HG02970 (cell line): ENCODE results near the gene LIME1.
"Not testable (repeated sequence)": the region's sequence is repeated elsewhere in the genome, so short reads cannot be mapped to it uniquely, and the experiment has no call there.

Experiments
- ATAC-seq: cut with Tn5 transposase; IDR thresholded peaks from one replicate; pipeline ENCODE4 v1.9.1; 2021; ENCODE audit warnings: mild to moderate bottlenecking, moderate library complexity, moderate number of reproducible peaks; ENCODE audit not compliant: unreplicated experiment, low FRiP score

The LIME1 gene

DNA sequence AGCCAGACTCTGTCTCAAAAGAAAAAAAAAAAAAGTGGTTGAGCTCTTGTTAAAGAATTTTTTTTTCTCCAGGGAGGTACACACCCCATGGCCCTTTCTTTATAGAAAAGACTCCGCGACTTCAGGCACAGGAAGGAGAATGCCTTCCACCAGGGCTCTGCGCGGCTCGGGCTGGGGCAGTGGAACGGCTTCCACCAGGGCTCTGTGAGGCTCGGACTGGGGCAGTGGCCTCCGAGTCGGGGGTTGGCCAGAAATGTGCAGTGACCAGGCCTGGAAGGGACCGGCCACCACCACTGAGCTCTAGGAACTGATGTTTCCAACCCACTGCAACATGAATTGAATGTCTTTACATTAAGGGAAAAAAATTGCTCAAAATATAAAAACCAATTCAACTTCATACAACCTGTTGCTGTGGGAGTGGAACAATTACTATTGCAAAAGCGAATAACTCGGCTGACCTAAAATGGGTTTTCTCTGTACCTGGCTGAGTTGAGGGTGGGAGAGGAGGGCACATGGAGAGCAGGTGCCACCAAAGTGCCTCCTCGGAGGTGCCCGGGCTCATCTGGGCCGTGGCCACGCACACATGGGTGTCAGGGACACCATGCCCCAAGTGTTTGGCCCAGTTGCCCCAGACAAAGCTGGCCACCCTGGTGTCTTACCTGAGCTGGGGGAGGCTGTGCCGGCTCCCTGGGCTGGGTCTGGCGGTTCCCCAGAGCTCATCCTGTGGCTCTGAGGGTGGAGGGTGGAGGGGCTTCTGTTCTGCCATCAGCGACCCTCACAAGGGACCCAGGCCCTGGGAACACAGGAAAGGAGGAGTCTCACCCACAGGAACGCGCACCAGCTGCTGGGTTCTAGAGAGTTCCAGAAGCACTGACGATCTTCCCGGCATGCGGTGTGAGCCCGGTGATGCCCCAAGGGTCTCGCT lies 32.4 kb downstream of the LIME1 start:
- no peak for ATAC-seq

- no peak for ATAC-seq
Observed at GRCh38 chr20:63769891-63770474, 33.5 kb downstream of the LIME1 start.

DNA sequence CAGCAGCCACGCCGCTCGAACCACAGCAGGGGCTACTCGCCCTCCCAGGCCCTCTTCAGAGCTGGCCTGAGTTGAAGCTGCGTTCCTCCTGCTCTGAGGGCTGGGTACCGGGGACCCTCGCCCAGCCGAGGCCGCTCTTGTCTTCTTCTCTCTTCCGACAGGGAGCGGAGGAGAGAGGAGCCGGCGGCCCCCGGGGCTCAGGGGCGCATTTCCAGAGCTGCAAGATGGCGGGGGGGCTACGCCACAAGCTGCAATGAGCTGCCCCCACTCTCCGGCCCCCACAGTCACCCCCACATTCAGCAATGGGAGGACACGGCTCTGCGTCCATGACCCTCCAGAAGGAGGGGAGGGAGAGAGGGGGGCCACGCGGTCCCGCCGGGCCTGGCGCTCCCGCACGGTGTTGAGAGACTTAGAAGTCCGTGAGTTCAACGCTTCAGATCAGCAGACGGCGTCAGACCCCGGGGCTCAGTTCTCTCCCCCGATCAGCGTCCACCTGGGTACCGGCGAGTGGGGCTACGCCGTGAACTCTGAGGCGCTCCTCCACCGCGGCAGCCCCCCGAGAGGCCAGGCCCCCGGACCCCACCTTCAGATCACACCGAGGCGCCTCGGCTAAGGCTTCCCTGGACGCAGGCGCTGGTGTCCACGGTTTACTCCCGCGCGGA lies 34.7 kb downstream of the LIME1 start:
- no peak for ATAC-seq

DNA sequence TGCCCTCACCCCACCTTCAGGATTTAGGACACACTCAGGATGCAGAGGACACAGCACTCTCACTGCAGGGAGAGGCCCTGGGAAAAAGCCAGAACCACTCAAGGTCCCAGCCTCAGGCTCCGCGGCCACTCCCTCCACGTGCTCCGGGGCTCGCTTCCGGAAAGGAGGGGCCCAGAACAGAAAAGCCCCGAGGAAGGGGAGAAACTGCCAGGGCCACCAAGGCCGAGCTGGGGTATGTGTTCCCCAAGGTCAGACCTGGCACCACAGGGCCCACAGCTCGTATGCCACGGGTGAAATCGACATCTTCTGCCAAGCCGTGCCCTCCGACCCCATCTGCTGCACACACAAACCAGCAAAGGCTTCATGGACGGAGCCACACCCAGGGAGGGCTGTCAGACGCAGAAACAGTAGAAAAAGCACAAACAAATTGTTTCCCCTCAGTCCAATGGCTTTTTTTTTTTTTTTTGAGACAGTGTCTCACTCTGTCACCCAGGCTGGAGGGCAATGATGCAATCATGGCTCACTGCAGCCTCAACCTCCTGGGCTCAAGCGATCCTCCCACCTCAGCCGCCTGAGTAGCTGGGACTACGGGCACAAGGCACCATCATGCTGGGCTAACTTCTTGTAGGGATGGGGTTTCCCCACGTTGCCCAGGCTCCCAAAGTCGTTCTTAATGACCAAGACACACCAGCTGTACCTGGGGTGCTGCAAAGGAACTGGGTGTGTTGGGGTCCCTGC lies 36.5 kb downstream of the LIME1 start:
- no peak for ATAC-seq

- ATAC-seq = no peak
Observed at GRCh38 chr20:63773571-63774241, 37.2 kb downstream of the LIME1 start.

DNA sequence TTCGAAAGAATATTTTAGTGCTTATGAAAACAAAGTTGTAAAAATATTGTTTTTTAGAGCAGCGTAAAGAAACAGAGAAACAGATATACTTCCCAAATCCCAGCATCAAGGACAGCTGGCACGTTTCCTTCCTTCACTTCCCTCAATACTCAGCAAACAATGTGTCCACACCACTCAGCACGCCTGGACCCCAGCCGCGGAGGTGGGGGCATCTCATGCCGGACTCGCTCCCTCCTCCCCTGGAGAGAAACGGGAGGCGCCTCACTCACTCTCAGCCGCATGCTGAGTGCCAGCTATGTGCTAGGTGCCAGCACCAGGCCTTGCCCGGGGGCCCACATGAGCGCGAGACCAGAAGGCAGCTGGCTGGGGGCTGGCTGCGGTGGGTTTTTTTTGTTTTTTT lies 37.8 kb downstream of the LIME1 start:
- ATAC-seq = no peak

DNA sequence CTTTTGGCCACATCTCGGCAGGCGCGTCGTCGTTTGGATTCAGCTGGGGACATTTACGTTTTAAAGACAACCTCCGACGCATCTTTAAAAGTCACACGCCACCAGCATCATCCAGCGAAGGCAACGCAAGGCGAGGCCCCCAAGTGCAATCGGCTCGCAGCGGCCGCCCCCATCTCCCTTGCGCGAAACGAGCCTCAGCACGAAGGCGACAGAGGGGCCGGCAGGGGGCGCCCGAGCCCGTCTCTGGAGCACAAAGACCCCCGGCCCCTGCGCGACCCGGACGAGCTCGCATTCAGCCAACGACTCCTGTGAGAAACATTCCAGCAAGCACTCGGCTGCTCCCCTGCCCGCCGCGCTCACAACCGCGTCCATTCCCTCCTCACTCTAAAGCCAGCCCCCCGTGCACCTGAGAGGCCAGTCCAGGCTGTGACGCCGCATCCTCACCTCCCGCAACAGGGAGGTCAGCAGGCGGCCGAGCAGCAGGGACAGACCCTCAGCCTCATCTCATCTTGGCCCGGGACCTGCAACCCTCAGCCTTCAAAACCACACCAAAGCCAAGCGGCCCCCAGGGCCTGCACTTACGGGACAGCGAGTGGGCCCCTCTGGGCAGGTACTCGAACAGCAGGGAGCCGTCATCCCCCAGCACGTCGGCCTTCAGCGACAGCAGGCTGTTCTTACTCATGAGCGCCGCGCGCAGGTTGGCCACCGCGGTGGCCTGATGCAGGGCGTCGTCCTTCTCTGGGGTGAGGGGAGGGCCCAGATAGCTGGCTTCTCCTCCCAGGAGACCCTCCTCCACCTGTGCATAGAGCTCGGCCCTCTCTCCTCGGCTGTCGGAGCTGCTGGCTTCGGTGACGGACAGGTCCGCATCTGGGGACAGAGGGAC lies 38.9 kb downstream of the LIME1 start:
- ATAC-seq = no peak

DNA sequence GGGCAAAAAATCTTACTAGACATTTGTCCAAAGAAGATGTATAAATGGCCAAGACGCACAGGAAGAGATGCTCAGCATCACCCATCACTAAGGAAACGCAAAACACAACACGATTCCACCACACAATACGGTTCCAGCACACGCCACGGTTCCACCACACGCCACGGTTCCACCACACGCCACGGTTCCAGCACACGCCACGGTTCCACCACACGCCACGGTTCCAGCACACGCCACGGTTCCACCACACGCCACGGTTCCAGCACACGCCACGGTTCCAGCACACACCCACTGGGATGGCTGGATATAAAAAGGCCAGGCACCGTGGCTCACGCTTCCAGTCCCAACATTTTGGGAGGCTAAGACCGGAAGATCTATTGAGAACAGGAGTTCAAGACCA lies 40.4 kb downstream of the LIME1 start:
- ATAC-seq = not testable (repeated sequence)

DNA sequence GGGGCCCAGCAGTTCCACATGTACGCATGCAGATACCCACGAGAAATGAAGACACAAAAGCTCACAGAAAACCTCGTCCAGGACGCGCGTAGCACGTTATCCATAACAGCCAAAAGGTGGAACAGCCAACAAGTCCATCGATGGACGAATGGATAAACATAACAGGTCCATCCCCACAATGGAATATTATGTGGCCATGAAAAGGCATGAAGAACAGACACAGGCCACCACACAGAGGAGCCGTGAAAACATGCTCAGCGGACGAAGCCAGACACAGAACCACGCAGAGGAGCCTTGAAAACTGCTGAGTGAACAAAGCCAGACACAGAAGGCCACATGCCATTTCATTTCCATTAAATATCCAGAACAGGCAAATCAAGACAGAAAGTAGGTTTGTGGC lies 41.1 kb downstream of the LIME1 start:
- no peak for ATAC-seq

- ATAC-seq = no peak
Observed at GRCh38 chr20:63778034-63778752, 41.7 kb downstream of the LIME1 start.

- ATAC-seq = no peak
Observed at GRCh38 chr20:63778857-63779256, 42.4 kb downstream of the LIME1 start.

- no peak for ATAC-seq
Observed at GRCh38 chr20:63781181-63781580, 44.7 kb downstream of the LIME1 start.

GRCh38 chr20:63782051-63782471 lies 45.6 kb downstream of the LIME1 start:
- no peak for ATAC-seq

GRCh38 chr20:63782521-63782971 lies 46.1 kb downstream of the LIME1 start:
- no peak for ATAC-seq

DNA sequence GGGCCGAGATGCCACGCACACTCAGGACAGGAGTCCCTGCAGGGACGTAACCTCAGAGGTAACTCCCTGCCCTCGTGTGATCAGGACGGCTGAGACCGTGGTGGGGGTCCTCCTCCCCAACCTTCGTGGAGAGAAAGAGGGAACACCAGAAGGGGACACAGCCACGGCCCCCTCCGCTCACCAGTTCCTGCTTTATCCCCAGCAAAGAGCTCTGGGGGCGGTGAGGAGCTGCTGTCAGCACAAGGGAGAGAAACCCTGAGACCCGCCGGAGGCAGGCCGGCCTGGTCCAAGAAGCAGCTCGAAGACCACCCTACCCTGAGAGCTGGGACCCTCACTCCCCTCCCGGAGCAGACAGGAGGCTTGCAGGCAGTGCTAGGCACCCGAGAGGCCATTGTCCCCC lies 47.5 kb downstream of the LIME1 start:
- ATAC-seq = no peak

DNA sequence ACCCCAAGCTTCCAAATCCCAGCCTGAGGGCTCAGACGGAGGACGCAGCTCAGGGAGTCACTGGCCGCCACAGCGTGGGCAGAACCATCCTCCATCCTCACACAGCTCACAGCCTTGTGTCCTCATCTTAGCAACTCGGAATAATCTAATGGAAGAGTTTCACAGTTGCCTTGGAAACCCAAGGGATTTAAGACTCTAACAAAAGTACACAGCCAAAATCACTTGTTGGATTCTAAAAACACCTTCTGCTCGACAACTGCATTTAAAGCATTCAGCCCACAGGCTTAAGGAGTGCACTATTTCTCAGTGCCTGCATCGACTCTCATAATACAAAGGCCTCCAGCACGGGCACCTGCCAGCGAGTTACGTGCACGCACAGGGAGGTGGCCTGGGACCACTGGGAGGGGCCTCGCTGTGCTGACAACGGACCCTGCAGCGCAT lies 49.2 kb downstream of the LIME1 start:
- no peak for ATAC-seq

DNA sequence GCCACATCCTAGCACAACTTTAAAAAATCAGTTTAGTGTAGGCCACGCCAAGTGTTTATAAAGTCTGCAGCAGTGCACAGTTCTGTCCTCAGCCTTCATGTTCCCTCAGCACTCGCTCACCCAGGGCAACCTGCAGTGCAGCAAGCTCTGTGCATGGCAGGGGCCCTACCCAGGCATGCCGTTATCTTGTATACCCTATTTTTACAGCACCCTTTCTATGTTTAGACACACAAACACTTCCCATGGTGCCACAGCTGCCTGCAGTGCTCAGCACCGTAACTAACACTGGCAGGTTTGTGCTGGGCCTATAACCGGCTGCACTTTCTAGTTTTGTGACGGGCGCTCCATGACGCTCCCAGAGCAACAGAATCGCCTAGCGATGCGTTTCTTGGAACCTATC lies 50.8 kb downstream of the LIME1 start:
- no peak for ATAC-seq

- no peak for ATAC-seq
Observed at GRCh38 chr20:63787749-63788148, 51.3 kb downstream of the LIME1 start.
